RWPE1 (cell line): ENCODE measurements around the gene TMEM151A.
A peak's percentile ranks its signal among the peaks of the same experiment; 100 is the strongest.

ENCODE experiments used
- CTCF ChIA-PET: fragments of 350-600 bp; sonication (Branson Sonifier 250); formaldehyde crosslinking; extraction: SDS; loops from one replicate; lab custom pipeline; 2021; lab: Yijun Ruan, JAX
- POLR2A ChIA-PET: fragments of 400-600 bp; formaldehyde crosslinking; extraction: SDS; loops from one replicate; lab custom pipeline; 2020; ENCODE audit warnings: antibody characterized with exemption; ENCODE audit not compliant: low non-redundant PET; lab: Yijun Ruan, JAX
- DNase-seq: peaks from one replicate; pipeline ENCODE4 v3.0.0; 2012; ENCODE audit warnings: low spot score
- H3K27ac ChIP-seq: fragments of 450-650 bp; 2 replicates; pipeline ENCODE4 v1.5.1; 2017
- TF ChIP-seq, protein P1 (sequence below): fragments of 450-650 bp; conservative IDR thresholded peaks from 2 replicates; pipeline ENCODE4 v1.5.1; 2017; ENCODE audit warnings: low read depth, mild to moderate bottlenecking

Gene TMEM151A

DNA sequence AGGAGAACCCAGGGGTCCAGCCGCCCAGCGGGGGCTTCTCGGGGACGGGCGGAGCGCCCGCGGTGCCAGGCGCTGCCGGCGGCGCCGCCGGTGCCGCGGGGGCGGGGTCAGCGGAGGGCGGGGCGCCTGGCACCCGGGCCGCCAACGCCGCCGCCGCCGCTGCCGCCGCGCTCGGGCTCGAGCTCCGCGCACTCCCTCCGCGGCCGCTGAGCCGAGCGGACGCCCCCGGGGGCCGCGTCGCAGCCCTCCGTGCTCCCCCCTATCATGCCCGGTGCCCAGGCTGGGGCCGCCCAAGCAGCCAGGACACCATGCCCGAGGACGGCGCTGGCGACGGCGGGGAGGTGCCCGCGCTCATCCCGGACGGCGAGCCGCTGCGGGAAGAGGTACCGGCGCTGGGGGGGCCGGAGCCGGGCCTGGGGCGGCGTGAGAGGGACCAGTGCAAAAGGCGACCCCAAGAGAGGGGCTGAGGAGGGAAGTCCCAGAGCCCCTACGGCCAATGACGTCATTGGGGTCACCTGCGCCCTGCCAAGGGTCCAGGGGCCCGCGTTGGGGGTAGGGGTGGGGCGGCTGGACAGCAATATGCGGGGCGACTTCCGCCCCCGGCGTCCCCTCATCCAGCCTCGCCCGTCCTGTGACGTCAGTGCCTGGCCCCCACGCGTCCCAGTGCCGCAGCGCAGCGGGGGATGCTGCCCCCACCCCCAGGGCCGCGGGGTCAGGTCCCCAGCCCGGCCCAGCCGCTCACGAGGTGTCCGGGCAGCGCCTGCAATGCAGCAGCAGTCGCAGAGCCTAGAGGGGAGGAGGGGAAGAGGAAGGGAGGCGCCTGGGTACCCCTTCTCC, at the start of gene TMEM151A:
Gene TMEM151A (plus strand): TSS at position 189 of the 837 bp plus-strand sequence. CDS start 120 bp downstream, at position 309.
- TF ChIP-seq, protein P1, sequence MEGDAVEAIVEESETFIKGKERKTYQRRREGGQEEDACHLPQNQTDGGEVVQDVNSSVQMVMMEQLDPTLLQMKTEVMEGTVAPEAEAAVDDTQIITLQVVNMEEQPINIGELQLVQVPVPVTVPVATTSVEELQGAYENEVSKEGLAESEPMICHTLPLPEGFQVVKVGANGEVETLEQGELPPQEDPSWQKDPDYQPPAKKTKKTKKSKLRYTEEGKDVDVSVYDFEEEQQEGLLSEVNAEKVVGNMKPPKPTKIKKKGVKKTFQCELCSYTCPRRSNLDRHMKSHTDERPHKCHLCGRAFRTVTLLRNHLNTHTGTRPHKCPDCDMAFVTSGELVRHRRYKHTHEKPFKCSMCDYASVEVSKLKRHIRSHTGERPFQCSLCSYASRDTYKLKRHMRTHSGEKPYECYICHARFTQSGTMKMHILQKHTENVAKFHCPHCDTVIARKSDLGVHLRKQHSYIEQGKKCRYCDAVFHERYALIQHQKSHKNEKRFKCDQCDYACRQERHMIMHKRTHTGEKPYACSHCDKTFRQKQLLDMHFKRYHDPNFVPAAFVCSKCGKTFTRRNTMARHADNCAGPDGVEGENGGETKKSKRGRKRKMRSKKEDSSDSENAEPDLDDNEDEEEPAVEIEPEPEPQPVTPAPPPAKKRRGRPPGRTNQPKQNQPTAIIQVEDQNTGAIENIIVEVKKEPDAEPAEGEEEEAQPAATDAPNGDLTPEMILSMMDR = no peak
- DNase-seq = no peak
- POLR2A ChIA-PET = interaction anchor here (0.5 to 0.6 kb wide), 3 partner anchors 236 to 1209 kb away, joined by 3 to 6 read pairs (median 5); no protein-coding TSS in a partner anchor
- H3K27ac ChIP-seq = no peak within 1 kb of the TSS
- CTCF ChIA-PET = interaction anchor here (0.6 kb wide), 1 partner anchor 32 kb away, joined by 3 read pairs; no protein-coding TSS in a partner anchor

DNA sequence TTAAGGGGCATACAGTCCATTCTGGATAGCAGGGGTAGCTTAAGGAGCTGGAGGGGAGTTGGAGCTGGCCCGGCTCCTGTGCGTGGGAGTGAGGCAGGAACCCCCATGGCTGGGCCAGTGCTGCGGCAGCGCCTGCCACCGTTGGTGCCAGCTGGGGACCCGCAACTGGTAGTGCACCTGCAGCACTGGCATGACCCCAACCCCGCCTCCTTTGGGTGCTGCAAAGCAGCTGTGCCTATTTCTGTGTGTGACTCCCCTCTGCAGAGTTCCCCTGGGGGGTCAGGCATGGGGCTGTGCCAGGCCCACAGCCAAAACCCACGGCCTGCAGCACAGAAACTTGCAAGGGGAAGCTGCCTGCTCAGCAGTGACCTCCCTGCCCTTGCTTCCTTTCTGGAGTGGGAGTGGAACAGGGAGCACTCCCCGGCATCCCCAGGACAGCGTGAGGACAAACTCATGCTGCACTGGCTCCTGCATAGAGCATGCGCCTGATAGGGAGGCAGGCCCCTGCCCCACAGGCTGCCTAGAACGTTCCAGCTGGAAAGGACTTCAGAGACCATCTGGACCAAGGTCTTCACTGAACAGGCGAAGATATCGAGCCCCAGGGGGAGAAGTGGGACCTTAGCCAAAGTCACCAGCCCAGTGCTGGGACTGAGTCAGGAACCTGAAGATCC, 49.5 kb upstream of the TMEM151A start:
- CTCF ChIA-PET = interaction anchor here (0.5 to 0.8 kb wide), 2 partner anchors 16 to 224 kb away, joined by 3 to 4 read pairs; no protein-coding TSS in a partner anchor

DNA sequence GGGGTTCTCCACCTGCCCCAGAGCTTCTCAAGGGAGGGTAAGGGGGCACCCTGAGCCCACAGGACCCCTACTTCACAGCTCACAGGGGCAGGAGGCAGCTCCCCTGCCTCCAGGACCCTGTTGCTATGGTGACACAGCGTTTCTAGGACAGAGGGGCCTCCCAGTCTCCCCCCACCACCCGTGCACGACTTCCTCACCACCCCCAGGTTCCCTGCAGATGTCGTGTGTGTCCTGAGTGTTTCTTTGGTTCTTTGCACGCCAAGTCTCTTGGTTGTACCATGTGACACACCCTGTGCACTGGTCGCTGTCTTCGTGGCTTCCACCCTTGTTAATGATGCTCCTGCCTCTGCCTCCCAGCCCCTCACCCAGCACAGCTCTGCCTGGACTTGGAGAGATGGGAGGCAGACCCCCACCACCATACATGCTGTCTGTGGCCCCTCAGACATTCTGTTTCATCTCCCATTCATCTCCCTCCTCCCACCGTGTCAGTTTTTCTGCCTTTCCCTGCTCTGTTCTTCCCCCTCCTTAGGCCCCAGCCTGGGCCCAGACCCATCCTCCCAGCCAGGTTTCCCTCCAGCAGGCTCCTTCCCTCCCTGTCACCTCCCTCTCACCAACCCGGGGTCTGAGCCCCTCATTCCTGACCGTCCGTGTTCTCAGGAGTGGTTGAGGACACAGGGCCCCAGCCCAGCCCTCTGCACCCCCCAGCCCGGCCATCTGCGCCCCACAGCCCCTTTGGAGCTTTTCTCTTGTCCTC, 47.7 kb upstream of the TMEM151A start:
- TF ChIP-seq, protein P1 = no peak
- POLR2A ChIA-PET = no interaction called here
- CTCF ChIA-PET = interaction anchor here (1.0 kb wide), 1 partner anchor 22 kb away, joined by 7 read pairs; no protein-coding TSS in a partner anchor
- H3K27ac ChIP-seq = 0 out of 2 replicates have a peak overlapping the region, but pooled peaks have one; percentile 5
- DNase-seq = no peak

More for the DNA sequence above, 49.5 kb upstream of the TMEM151A start:
- no peak for DNase-seq
- POLR2A ChIA-PET = no interaction called here
- H3K27ac ChIP-seq = peak overlapping the region; percentile 8; the same call in 1 of the 2 replicates
- TF ChIP-seq, protein P1 = no peak

DNA sequence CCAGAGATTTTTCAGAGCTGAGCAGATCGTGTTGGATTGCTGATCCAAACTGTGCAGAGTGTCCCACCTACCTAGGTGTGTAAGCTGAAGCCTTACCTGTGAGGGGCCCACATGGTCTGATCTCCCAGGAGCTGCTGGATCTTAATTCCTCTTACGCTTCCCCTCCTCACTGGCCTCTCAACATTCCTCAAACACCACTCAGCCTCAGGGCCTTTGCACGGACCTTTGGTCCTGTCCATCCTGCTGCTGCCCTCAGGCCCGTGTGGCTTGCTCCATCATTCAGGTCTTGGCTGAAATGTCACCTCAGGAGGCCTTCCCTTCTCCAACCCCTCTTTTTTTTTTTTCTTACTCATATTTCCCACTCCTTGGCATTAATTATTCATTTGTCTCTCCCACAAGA, 44.4 kb upstream of the TMEM151A start:
- ChIA-PET POLR2A (no interaction called here), CTCF (interaction anchor here (0.6 kb wide), 1 partner anchor 931 kb away, joined by 3 read pairs; no protein-coding TSS in a partner anchor)
- TF ChIP-seq, protein P1 = no peak
- DNase-seq = no peak
- no peak overlapping the region for H3K27ac ChIP-seq

DNA sequence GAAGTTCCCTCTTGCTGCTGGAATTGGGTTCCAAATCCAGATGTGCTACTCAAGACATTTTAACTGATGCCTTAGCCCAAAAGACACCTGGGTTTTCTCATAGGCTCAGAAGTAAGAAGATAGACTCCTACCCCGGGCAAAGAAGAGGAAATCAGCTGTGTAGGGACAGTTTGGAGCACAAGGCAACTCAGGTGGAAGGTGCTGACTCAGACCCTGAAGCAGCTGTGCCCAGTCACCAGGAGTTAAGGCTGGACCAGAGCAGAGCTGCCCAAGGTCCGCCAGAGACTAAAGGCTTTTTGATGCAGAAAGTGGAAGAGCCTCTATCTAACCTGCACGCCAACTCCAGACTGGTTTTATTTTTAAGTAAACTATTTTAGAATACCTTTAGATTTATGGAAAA, 43.9 kb upstream of the TMEM151A start:
- ChIA-PET CTCF (no interaction called here), POLR2A (no interaction called here)
- TF ChIP-seq, protein P1 = no peak
- DNase-seq = no peak
- no peak overlapping the region for H3K27ac ChIP-seq
